Cardiac fibroblast (primary cell): ENCODE data around the gene FAT2.

Experiments
- DNase-seq, 2 donors: peaks; one replicate each; pipeline versions ENCODE4 v3.0.0 to v3.0.0-alpha.2; 2010; ENCODE audit warnings: low read depth in 2 of 2
- H3K4me3 ChIP-seq, 2 donors: replicated peaks in 1 of 2; 1 replicate in 1 of 2; 2 replicates in 1 of 2; pipeline ENCODE4 v1.5.1; 2011; ENCODE audit warnings: low read depth in 2 of 2, low read length in 2 of 2, mild to moderate bottlenecking in 2 of 2, moderate library complexity in 1 of 2
- TF ChIP-seq, protein P1 (sequence below): IDR thresholded peaks from one replicate; pipeline ENCODE4 v1.5.1; 2011; ENCODE audit warnings: low read depth, mild to moderate bottlenecking, low read length, inconsistent platforms

FAT2 gene

DNA sequence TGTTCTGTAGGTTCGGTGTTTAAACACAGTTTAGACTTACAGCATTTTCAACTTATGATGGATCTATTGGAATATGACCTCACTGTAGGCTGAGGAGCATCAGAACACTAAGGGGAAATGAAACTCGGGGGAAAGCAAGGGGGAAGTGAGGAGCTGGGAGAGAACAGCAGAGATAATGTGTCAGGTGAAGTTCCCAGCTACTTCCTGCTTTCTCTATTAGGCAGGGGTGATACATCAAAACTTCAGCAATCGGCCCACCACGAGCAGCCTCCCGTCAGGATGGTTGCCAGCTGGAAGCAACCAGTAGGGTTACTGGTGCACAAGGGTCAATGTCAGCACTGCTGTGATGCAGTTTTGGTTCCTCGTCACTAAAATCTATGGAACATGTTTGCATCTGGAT, 34.3 kb downstream of the FAT2 start:
- TF ChIP-seq, protein P1, sequence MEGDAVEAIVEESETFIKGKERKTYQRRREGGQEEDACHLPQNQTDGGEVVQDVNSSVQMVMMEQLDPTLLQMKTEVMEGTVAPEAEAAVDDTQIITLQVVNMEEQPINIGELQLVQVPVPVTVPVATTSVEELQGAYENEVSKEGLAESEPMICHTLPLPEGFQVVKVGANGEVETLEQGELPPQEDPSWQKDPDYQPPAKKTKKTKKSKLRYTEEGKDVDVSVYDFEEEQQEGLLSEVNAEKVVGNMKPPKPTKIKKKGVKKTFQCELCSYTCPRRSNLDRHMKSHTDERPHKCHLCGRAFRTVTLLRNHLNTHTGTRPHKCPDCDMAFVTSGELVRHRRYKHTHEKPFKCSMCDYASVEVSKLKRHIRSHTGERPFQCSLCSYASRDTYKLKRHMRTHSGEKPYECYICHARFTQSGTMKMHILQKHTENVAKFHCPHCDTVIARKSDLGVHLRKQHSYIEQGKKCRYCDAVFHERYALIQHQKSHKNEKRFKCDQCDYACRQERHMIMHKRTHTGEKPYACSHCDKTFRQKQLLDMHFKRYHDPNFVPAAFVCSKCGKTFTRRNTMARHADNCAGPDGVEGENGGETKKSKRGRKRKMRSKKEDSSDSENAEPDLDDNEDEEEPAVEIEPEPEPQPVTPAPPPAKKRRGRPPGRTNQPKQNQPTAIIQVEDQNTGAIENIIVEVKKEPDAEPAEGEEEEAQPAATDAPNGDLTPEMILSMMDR: no peak
- no peak for DNase-seq
- no peak overlapping the region for H3K4me3 ChIP-seq

DNA sequence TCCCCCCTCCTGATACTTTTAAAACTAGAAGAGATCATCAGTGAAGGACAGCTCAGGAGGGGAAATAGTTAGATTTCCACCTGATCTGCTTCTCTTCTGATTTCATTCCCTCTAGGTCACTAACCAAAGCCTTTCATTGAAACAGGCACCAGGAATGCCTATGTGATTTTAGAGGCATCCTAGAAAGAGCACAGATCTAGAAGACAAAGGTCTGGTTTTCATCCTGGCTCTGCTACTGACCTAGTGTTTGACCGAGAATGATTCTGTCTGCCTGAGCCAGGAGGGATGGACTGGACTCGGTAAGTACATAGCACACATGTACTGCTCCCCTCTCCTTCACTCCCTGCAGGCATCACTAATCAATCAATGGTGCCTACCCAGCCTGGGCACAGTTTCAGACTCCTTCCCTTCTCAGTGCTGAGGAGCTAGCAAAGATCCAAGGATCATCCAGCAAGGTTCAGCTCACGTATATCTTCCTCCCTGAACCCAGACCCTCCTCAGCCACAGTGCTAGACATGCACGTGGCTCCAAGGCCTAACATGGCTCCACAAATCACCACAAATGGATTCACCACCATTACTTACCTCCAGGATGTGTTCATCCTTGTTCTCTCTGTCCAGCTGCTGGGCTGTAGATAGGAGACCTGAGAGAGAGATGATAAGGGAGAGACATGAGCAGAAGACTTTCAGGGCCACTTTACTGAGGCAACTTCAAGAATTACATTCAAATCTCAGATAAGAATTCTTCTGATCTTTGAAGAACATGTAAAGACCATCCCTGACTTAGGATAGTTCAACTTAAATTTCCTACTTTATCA, 35.2 kb downstream of the FAT2 start:
- no peak overlapping the region for H3K4me3 ChIP-seq
- TF ChIP-seq, protein P1: no peak
- no peak for DNase-seq

DNA sequence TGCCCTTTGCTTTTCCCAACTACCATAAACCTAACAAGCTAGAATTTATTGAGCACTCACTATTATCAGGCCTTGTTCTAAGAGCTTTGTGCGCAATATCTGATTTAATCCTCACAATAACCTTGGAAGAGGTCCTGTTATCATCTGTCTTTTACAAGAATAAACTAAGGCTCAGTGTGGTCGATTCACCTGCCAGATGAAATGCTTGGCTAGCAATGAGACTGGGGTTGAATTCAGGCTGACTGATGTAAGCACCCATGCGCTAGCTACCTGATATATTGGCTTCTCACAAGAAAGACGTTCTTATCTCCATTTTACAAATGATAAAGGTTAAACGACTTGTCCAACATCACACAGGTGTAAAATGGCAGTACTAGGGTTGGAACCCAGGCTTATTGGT, 37.4 kb downstream of the FAT2 start:
- H3K4me3 ChIP-seq: no peak overlapping the region
- DNase-seq: no peak
- TF ChIP-seq, protein P1: no peak

DNA sequence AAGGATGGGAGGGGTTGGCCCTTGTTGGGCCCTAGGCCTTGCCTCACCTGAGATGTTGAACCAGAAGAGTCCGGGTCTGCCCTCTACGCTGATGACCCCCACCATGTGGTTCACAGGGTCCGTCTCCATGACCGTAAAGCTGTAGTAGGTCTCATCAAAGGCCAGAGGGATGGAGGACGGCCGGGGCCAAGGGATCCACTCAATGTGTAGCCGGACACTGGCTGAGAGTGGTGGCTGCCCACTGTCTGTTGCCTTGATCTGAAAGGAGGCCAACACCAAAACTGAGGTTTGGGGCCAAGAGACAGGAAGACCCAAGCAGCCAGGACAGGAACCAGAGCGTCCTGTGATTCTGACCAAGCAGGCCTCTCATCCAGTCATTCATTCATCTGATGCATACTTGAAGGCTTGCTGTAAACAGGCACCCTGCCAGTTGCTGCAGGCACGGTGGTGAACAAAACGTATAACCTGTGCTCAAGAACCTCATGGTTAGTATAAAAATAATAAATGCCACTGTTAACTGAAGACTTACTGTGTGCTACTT, 37.9 kb downstream of the FAT2 start:
- no peak for DNase-seq
- TF ChIP-seq, protein P1: no peak
- H3K4me3 ChIP-seq: no peak overlapping the region

DNA sequence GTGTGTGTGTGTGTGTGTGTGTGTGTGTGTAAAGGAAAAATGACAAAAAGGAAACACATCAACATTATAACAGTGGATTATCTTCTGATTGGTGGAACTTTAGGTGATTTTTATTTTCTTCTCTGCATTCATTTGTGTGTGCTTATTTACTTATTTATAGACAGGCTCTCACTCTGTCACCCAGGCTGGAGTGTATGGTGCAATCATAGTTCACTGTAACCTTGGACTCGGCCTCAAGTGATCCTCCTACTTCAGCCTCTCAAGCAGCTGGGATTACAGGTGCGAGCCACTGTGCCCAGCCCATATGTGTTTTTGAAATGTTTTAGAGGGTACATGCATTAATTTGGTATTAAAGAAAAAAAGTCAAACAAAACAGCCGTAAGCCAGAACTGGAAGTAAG, 39.1 kb downstream of the FAT2 start:
- TF ChIP-seq, protein P1: no peak
- no peak for DNase-seq
- H3K4me3 ChIP-seq: no peak overlapping the region

DNA sequence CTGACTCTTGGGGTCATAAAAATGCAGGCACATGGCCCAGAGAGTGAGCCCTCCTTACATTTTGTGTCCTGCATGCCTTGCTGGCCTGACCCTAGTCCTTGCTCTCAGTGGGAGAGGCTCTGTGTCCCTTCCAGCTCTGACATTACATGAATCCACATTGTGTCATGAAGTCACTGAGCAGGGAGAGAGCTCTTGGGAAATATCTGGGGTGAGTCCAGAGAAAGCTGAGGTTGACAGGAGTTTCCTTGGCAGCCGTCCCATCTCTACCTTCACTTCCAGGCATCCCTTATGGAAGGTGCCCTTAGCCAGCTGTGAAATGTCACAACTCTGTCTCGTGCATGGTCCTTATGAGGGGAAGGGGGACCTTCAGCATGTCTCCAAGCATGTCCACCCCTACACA, 41.0 kb downstream of the FAT2 start:
- H3K4me3 ChIP-seq: no peak overlapping the region
- TF ChIP-seq, protein P1: no peak
- no peak for DNase-seq
